ENCODE measurements around the gene MAST3.

The MAST3 gene

GRCh38 chr19:18198374-18198773 is 100.8 kb downstream of the MAST3 start:
- H4K20me1 ChIP-seq (ENCODE audit: insufficient read depth, low read length), result peaks cover 12% of the 10 kb centered on the region
- peaks cover 9% of the 10 kb centered on the region for H3K36me3 ChIP-seq (replicated peaks; ENCODE audit: low read depth, low read length)
- H3K27me3 ChIP-seq (ENCODE audit: low read depth, low read length), result no peaks in the 10 kb centered on the region
- no peaks in the 10 kb centered on the region for H3K9me3 ChIP-seq (ENCODE audit: insufficient read depth, low read length)
- no peak overlapping the region for H3K27ac ChIP-seq (ENCODE audit: low read length)
- TF ChIP-seq CTCF (IDR thresholded peaks at IDR 0.05; ENCODE audit: low read depth, low read length) (no peak), EZH2phosphoT487 (IDR thresholded peaks at IDR 0.05; ENCODE audit: low read depth) (no peak)
- no peak overlapping the region for H3K4me2 ChIP-seq (ENCODE audit: low read length)
- no peak overlapping the region for H2AFZ ChIP-seq (ENCODE audit: low read depth, low read length)
- peaks cover 17% of the 10 kb centered on the region for H3K4me1 ChIP-seq (ENCODE audit: low read length)
- peaks cover 16% of the 10 kb centered on the region for H3K79me2 ChIP-seq (ENCODE audit: low read length)
- no peak overlapping the region for H3K9ac ChIP-seq (ENCODE audit: low read length)
- no peak overlapping the region for H3K4me3 ChIP-seq (ENCODE audit: low read length)
